PC-3 (cell line): ENCODE measurements around the gene ZIK1. TPM values are rescaled to one million over a fixed set of nuclear protein-coding genes. Genes with fewer than 3 reads are reported as not detected.
A peak's percentile ranks its signal among the peaks of the same experiment; 100 is the strongest.

ENCODE experiments used
- ATAC-seq: fragments of 200-7000 bp; cut with Tn5 transposase; 2 replicates; pipeline ENCODE4 v1.9.1; 2020; ENCODE audit warnings: mild to moderate bottlenecking, moderate library complexity
- BruUV-seq: library from RNA; stranded (reverse); fragments of 400-500 nt; replicated peaks from 2 replicates; lab custom pipeline; 2021; lab: Mats Ljungman, UMichigan
- CTCF ChIA-PET: fragments of 300-600 bp; sonication (Branson Sonifier 250); formaldehyde crosslinking; loops from one replicate; lab custom pipeline; 2022; ENCODE audit warnings: antibody characterized with exemption; lab: Charles Lee
- POLR2A ChIA-PET: fragments of 300-600 bp; sonication (Branson Sonifier 250); formaldehyde crosslinking; loops from one replicate; lab custom pipeline; 2022; ENCODE audit warnings: antibody characterized with exemption; ENCODE audit not compliant: unreplicated experiment; lab: Charles Lee
- DNase-seq: peaks from one replicate; pipeline ENCODE4 v3.0.0-alpha.2; 2015
- H2AFZ ChIP-seq: fragments of 300-600 bp; sonication (generic); 2 replicates; pipeline ENCODE4 v1.6.0; 2016; ENCODE audit warnings: antibody characterized with exemption, low read length
- H3F3A ChIP-seq: fragments of 300-600 bp; sonication (generic); one replicate; pipeline ENCODE4 v1.6.0; 2017; ENCODE audit warnings: antibody characterized with exemption, low read length, control low read depth, mild to moderate bottlenecking; ENCODE audit not compliant: unreplicated experiment
- H3K27ac ChIP-seq: fragments of 300-600 bp; sonication (generic); 2 replicates; pipeline ENCODE4 v1.5.1; 2016; ENCODE audit warnings: mild to moderate bottlenecking, low read length
- H3K27me3 ChIP-seq: fragments of 300-600 bp; sonication (generic); 2 replicates; pipeline ENCODE4 v1.6.1; 2016; ENCODE audit warnings: low read length, mixed read lengths
- H3K36me3 ChIP-seq: fragments of 300-600 bp; sonication (generic); 2 replicates; pipeline ENCODE4 v1.6.1; 2016; ENCODE audit warnings: low read depth, mixed run types, low read length, mixed read lengths
- H3K4me1 ChIP-seq: fragments of 300-600 bp; sonication (generic); 2 replicates; pipeline ENCODE4 v1.5.1; 2016; ENCODE audit warnings: low read length; ENCODE audit not compliant: insufficient read depth
- H3K4me2 ChIP-seq: fragments of 300-600 bp; sonication (generic); 2 replicates; pipeline ENCODE4 v1.6.0; 2016; ENCODE audit warnings: low read length
- H3K4me3 ChIP-seq: fragments of 300-600 bp; sonication (generic); 2 replicates; pipeline ENCODE4 v1.5.1; 2016; ENCODE audit warnings: mild to moderate bottlenecking, low read length, mixed read lengths
- H3K79me2 ChIP-seq: fragments of 300-600 bp; sonication (generic); 2 replicates; pipeline ENCODE4 v1.6.1; 2017; ENCODE audit warnings: low read length, mixed read lengths
- H3K9ac ChIP-seq: fragments of 300-600 bp; sonication (generic); 2 replicates; pipeline ENCODE4 v1.6.0; 2016; ENCODE audit warnings: mild to moderate bottlenecking, low read length
- H3K9me2 ChIP-seq: fragments of 300-600 bp; sonication (generic); replicated peaks from 2 replicates; pipeline ENCODE4 v1.6.1; 2016; ENCODE audit warnings: mixed run types, low read length, mixed read lengths
- H3K9me3 ChIP-seq: fragments of 300-600 bp; sonication (generic); 2 replicates; pipeline ENCODE4 v1.6.1; 2016; ENCODE audit warnings: low read length, mixed read lengths
- H4K20me1 ChIP-seq: fragments of 300-600 bp; sonication (generic); 2 replicates; pipeline ENCODE4 v1.6.1; 2016; ENCODE audit warnings: low read length, mixed read lengths
- CTCF ChIP-seq: fragments of 300-600 bp; sonication (generic); conservative IDR thresholded peaks from 2 replicates; pipeline ENCODE4 v1.5.1; 2017; ENCODE audit warnings: antibody characterized with exemption, low read depth, mild to moderate bottlenecking, low read length
- EZH2 ChIP-seq: fragments of 300-600 bp; sonication (generic); IDR thresholded peaks from one replicate; pipeline ENCODE4 v1.6.1; 2017; ENCODE audit warnings: antibody characterized with exemption, mild to moderate bottlenecking, low read length; ENCODE audit not compliant: unreplicated experiment
- EZH2phosphoT487 ChIP-seq: fragments of 300-600 bp; sonication (generic); IDR thresholded peaks from 2 replicates; pipeline ENCODE4 v1.6.1; 2018; ENCODE audit warnings: mild to moderate bottlenecking, antibody characterized with exemption, low read length, borderline replicate concordance
- intact Hi-C: fragments of 100-400 bp; cut with micrococcal nuclease; formaldehyde crosslinking; loops from 2 replicates; pipeline ENCODE4 v1.9.0; 2023
- total RNA-seq: library from RNA; depleted of rRNA; stranded (reverse); fragments of >200 nt; gene quantifications from 2 replicates; pipeline ENCODE4 v1.2.3, GENCODE V29; 2014

ZIK1 gene
- total RNA-seq, 1 experiment from 2014 or later, result 0.33 TPM

GRCh38 chr19:57578487-57579205 lies 5.3 kb upstream of the ZIK1 start, which contains the start of gene ZNF416:
TSS of gene ZNF416 (minus strand) at chr19:57578911. CDS start at chr19:57578704, 207 bp downstream.
- ATAC-seq, result peak; percentile 97
- intact Hi-C loops, result loop anchor here (1.0 to 5.0 kb wide), 5 partner anchors 19 to 169 kb away; partner anchors contain the start of genes ZNF134, ZNF530, ZNF549 and ZNF550
- peak; percentile 99 for DNase-seq
- ChIA-PET CTCF (no interaction called here), POLR2A (no interaction called here)
- Histone ChIP-seq H3K27ac (no peak within 1 kb of the TSS), H3F3A (no peaks in the 10 kb centered on the region), H3K4me2 (peak within 1 kb of the TSS; percentile 79), H3K27me3 (no peaks in the 10 kb centered on the region), H3K9me3 (peaks cover 49% of the 10 kb centered on the region), H3K9me2 (no peaks in the 10 kb centered on the region), H3K36me3 (peaks cover 44% of the 10 kb centered on the region), H4K20me1 (no peaks in the 10 kb centered on the region), H3K9ac (peak within 1 kb of the TSS; percentile 76), H3K79me2 (peaks cover 11% of the 10 kb centered on the region), H2AFZ (peak within 1 kb of the TSS; percentile 94), H3K4me3 (peak within 1 kb of the TSS; percentile 76), H3K4me1 (peaks cover 4% of the 10 kb centered on the region; the same call in 1 of the 2 replicates)
- TF ChIP-seq CTCF, result peak; percentile 43
- no peak for TF ChIP-seq EZH2
- BruUV-seq, result no TSS peak

GRCh38 chr19:57583104-57583520 lies 833 bp upstream of the ZIK1 start:
- Histone ChIP-seq H3K9ac (no peak overlapping the region), H3K9me3 (peaks cover 31% of the 10 kb centered on the region), H3K4me3 (no peak overlapping the region), H3F3A (no peaks in the 10 kb centered on the region), H4K20me1 (no peaks in the 10 kb centered on the region), H3K79me2 (peaks cover 2% of the 10 kb centered on the region; the same call in 1 of the 2 replicates), H2AFZ (no peak overlapping the region), H3K27ac (no peak overlapping the region), H3K4me2 (no peak overlapping the region), H3K36me3 (no peaks in the 10 kb centered on the region), H3K9me2 (no peaks in the 10 kb centered on the region), H3K4me1 (0 out of 2 replicates have a peak, but pooled peaks cover under 1% of the 10 kb centered on the region), H3K27me3 (no peaks in the 10 kb centered on the region)
- ChIA-PET CTCF (no interaction called here), POLR2A (interaction anchor here (0.6 kb wide), 1 partner anchor 601 kb away, joined by 8 read pairs; no protein-coding TSS in a partner anchor)
- ATAC-seq, result no peak
- intact Hi-C loops, result no loop called here
- no peak for DNase-seq
- BruUV-seq, result no TSS peak
- TF ChIP-seq CTCF, result no peak
- TF ChIP-seq EZH2phosphoT487, result no peak
- no peak for TF ChIP-seq EZH2

- no peak for ATAC-seq
- CTCF ChIA-PET, result no interaction called here
- H3K9me2 ChIP-seq, result no peaks in the 10 kb centered on the region
Observed at GRCh38 chr19:57587529-57587928, 3.6 kb downstream of the ZIK1 start.

More at GRCh38 chr19:57587529-57587928, 3.6 kb downstream of the ZIK1 start:
- Histone ChIP-seq H3K36me3 (no peaks in the 10 kb centered on the region), H2AFZ (no peak overlapping the region), H3K27me3 (no peaks in the 10 kb centered on the region), H3K4me1 (no peaks in the 10 kb centered on the region), H3K27ac (no peak overlapping the region), H3K79me2 (no peaks in the 10 kb centered on the region), H3K4me3 (no peak overlapping the region), H3K4me2 (no peak overlapping the region), H4K20me1 (no peaks in the 10 kb centered on the region), H3F3A (no peaks in the 10 kb centered on the region), H3K9ac (no peak overlapping the region), H3K9me3 (peaks cover 42% of the 10 kb centered on the region)
- BruUV-seq, result no TSS peak
- TF ChIP-seq EZH2 (no peak), CTCF (no peak), EZH2phosphoT487 (no peak)
- POLR2A ChIA-PET, result no interaction called here
- intact Hi-C loops, result no loop called here
- peak; percentile 61 for DNase-seq
